Peyer's patch (tissue), 4 donors: ENCODE data around the gene LRRC72. TPM values are rescaled to one million over a fixed set of nuclear protein-coding genes. Genes with fewer than 3 reads are reported as not detected.

Experiments used
- DNase-seq, 3 donors: peaks; one replicate each; pipeline ENCODE4 v3.0.0-alpha.2; 2017 to 2019
- H3K27ac ChIP-seq, 4 donors: fragments of 200-600 bp; sonication (generic); one replicate each; pipeline ENCODE4 v1.5.1; 2016 to 2019
- H3K27me3 ChIP-seq, 2 donors: fragments of 200-600 bp; sonication (generic); one replicate each; pipeline ENCODE4 v1.5.1; 2019
- H3K36me3 ChIP-seq, 3 donors: fragments of 200-600 bp; sonication (generic); one replicate each; pipeline ENCODE4 v1.5.1; 2016 to 2019
- H3K4me1 ChIP-seq, 4 donors: fragments of 200-600 bp; sonication (generic); one replicate each; pipeline ENCODE4 v1.5.1; 2016 to 2019
- H3K4me3 ChIP-seq, 4 donors: fragments of 200-600 bp; sonication (generic); 1 replicate in 3 of 4; 2 replicates in 1 of 4; pipeline ENCODE4 v1.5.1; 2016 to 2019; ENCODE audit warnings: mild to moderate bottlenecking in 1 of 4
- H3K9me3 ChIP-seq, 4 donors: fragments of 200-600 bp; sonication (generic); one replicate each; pipeline ENCODE4 v1.5.1; 2016 to 2019; ENCODE audit warnings: mild to moderate bottlenecking in 1 of 4
- POLR2A ChIP-seq, 2 donors: fragments of 450-650 bp; IDR thresholded peaks; one replicate each; pipeline ENCODE4 v1.5.1; 2017; ENCODE audit warnings: antibody characterized with exemption in 2 of 2, mild to moderate bottlenecking in 2 of 2, moderate library complexity in 2 of 2
- total RNA-seq, 4 donors: library from RNA; depleted of rRNA; stranded (reverse); fragments of >200 nt; gene quantifications; one replicate each; pipeline ENCODE4 v1.1.0, GENCODE V29; 2016
- TF ChIP-seq, protein P1 (sequence below), 6 experiments: fragments of 450-650 bp in 4 of 6; fragments of 200-600 bp in 2 of 6; sonication (generic) in 1 of 6; IDR thresholded peaks; one replicate each; pipeline ENCODE4 v1.5.1; 2017 to 2019; ENCODE audit warnings: antibody characterized with exemption in 6 of 6, mild to moderate bottlenecking in 3 of 6, moderate library complexity in 1 of 6

Gene LRRC72
- total RNA-seq, 4 donors from 2014 or later: not detected

- H3K27me3 ChIP-seq: no peaks in the 10 kb centered on the region
- no peak for DNase-seq
- H3K4me3 ChIP-seq: no peak overlapping the region
- H3K4me1 ChIP-seq: no peaks in the 10 kb centered on the region
- no peak overlapping the region for H3K27ac ChIP-seq
- no peaks in the 10 kb centered on the region for H3K36me3 ChIP-seq
- TF ChIP-seq, protein P1, sequence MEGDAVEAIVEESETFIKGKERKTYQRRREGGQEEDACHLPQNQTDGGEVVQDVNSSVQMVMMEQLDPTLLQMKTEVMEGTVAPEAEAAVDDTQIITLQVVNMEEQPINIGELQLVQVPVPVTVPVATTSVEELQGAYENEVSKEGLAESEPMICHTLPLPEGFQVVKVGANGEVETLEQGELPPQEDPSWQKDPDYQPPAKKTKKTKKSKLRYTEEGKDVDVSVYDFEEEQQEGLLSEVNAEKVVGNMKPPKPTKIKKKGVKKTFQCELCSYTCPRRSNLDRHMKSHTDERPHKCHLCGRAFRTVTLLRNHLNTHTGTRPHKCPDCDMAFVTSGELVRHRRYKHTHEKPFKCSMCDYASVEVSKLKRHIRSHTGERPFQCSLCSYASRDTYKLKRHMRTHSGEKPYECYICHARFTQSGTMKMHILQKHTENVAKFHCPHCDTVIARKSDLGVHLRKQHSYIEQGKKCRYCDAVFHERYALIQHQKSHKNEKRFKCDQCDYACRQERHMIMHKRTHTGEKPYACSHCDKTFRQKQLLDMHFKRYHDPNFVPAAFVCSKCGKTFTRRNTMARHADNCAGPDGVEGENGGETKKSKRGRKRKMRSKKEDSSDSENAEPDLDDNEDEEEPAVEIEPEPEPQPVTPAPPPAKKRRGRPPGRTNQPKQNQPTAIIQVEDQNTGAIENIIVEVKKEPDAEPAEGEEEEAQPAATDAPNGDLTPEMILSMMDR (IDR thresholded peaks at IDR 0.05): no peak
- no peak for TF ChIP-seq POLR2A (IDR thresholded peaks at IDR 0.05)
- H3K9me3 ChIP-seq: no peaks in the 10 kb centered on the region
These were observed 33.4 kb upstream of the LRRC72 start for GRCh38 chr7:16493266-16493665.

DNA sequence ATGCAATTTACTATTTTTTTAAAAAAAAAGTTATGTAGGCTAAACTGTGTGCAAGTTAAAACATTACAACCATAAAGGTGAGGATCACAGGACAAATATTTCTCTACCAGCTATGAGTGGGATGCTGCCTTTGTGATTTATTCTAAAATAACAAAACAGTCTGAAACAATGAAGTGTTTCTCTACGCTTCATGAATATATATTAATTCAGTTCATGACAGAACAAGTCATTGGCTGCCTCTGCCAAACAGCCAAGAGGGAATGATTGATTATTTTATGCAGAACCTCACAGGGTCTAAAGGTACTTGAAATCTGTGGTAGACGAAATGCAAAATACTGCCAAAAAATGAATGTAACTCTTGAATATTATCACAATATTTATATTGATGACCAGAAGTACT lies 32.1 kb upstream of the LRRC72 start:
- Histone ChIP-seq H3K4me3 (no peak overlapping the region), H3K9me3 (no peaks in the 10 kb centered on the region), H3K27ac (no peak overlapping the region), H3K27me3 (no peaks in the 10 kb centered on the region), H3K4me1 (no peaks in the 10 kb centered on the region), H3K36me3 (no peaks in the 10 kb centered on the region)
- DNase-seq: no peak
- TF ChIP-seq, protein P1 (IDR thresholded peaks at IDR 0.05): no peak
- no peak for TF ChIP-seq POLR2A (IDR thresholded peaks at IDR 0.05)

- Histone ChIP-seq H3K36me3 (no peaks in the 10 kb centered on the region), H3K4me3 (no peak overlapping the region), H3K4me1 (no peaks in the 10 kb centered on the region), H3K9me3 (no peaks in the 10 kb centered on the region), H3K27ac (no peak overlapping the region), H3K27me3 (no peaks in the 10 kb centered on the region)
- no peak for DNase-seq
- TF ChIP-seq, protein P1 (IDR thresholded peaks at IDR 0.05): no peak
- TF ChIP-seq POLR2A (IDR thresholded peaks at IDR 0.05): no peak
These were observed 31.5 kb upstream of the LRRC72 start for GRCh38 chr7:16494955-16495719.

- TF ChIP-seq POLR2A (IDR thresholded peaks at IDR 0.05): no peak
- TF ChIP-seq, protein P1 (IDR thresholded peaks at IDR 0.05): no peak
- no peaks in the 10 kb centered on the region for H3K4me1 ChIP-seq
- H3K4me3 ChIP-seq: no peak overlapping the region
- no peaks in the 10 kb centered on the region for H3K9me3 ChIP-seq
- DNase-seq: no peak
- H3K36me3 ChIP-seq: no peaks in the 10 kb centered on the region
- H3K27me3 ChIP-seq: no peaks in the 10 kb centered on the region
- H3K27ac ChIP-seq: no peak overlapping the region
These were observed 28.5 kb upstream of the LRRC72 start for GRCh38 chr7:16498122-16498521.

DNA sequence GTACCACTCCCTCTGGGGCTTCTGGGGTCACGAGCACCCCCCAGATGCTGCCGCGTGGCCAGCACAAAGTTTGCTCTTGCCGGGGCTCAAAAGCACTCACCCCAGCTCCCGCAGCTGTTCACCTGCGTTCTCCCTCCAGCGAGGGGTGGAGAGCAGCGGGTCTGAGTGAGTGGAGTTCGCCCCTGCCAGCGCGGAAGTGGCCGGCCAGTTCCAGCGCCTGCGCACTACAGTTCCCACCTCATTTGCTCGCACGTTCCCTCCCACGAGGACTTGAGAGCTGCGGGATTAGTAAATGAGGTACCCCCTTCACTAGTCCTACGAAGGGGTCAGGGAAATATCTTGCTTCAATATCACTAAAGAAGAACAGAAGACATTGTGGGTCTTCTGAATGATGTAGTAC lies 24.3 kb upstream of the LRRC72 start:
- Histone ChIP-seq H3K36me3 (no peaks in the 10 kb centered on the region), H3K4me1 (no peaks in the 10 kb centered on the region), H3K27me3 (no peaks in the 10 kb centered on the region), H3K4me3 (no peak overlapping the region), H3K9me3 (no peaks in the 10 kb centered on the region), H3K27ac (no peak overlapping the region)
- TF ChIP-seq, protein P1 (IDR thresholded peaks at IDR 0.05): no peak
- TF ChIP-seq POLR2A (IDR thresholded peaks at IDR 0.05): no peak
- DNase-seq: no peak
